Aorta (tissue), 5 donors: ENCODE results near the gene LIX1L. TPM values are rescaled to one million over a fixed set of nuclear protein-coding genes. Genes with fewer than 3 reads are reported as not detected.

Experiments
- ATAC-seq: fragments of 200-7000 bp; cut with Tn5 transposase; one replicate; pipeline ENCODE4 v1.9.1; 2022; ENCODE audit warnings: moderate library complexity; ENCODE audit not compliant: low FRiP score
- DNase-seq, 2 donors: peaks; one replicate each; pipeline ENCODE4 v3.0.0-alpha.2; 2020
- H3K27ac ChIP-seq, 2 donors: one replicate each; pipeline ENCODE4 v1.5.1; 2013; ENCODE audit warnings: low read length in 2 of 2, mild to moderate bottlenecking in 2 of 2, moderate library complexity in 2 of 2, control low read depth in 1 of 2, inconsistent platforms in 1 of 2, low read depth in 1 of 2
- H3K27me3 ChIP-seq, 2 donors: one replicate each; pipeline ENCODE4 v1.6.1; 2013; ENCODE audit warnings: control low read depth in 1 of 2, low read length in 1 of 2, mild to moderate bottlenecking in 1 of 2, moderate library complexity in 1 of 2; ENCODE audit not compliant: insufficient read depth in 2 of 2, control insufficient read depth in 1 of 2
- H3K36me3 ChIP-seq, 2 donors: one replicate each; pipeline ENCODE4 v1.6.1; 2013; ENCODE audit warnings: control low read depth in 1 of 2, low read length in 1 of 2, mild to moderate bottlenecking in 1 of 2; ENCODE audit not compliant: insufficient read depth in 2 of 2, control insufficient read depth in 1 of 2
- H3K4me1 ChIP-seq, 2 donors: one replicate each; pipeline ENCODE4 v1.6.1; 2013; ENCODE audit warnings: low read length in 2 of 2, control low read depth in 1 of 2, mild to moderate bottlenecking in 1 of 2, moderate library complexity in 1 of 2; ENCODE audit not compliant: insufficient read depth in 2 of 2, control insufficient read depth in 1 of 2
- H3K4me3 ChIP-seq, 2 donors: one replicate each; pipeline ENCODE4 v1.5.1; 2013; ENCODE audit warnings: low read length in 2 of 2, control low read depth in 1 of 2, mild to moderate bottlenecking in 1 of 2
- H3K9me3 ChIP-seq: one replicate; pipeline ENCODE4 v1.6.1; 2013; ENCODE audit warnings: mild to moderate bottlenecking, low read length; ENCODE audit not compliant: control insufficient read depth
- WGBS, 2 donors: extraction: QIAGEN DNeasy Blood & Tissue Kit; methylation state at CpG; one replicate each; pipeline ENCODE4 v1.1.7; 2013; 5-methylcytosine and 5-hydroxymethylcytosine counted together
- intact Hi-C, 2 donors: fragments of 100-400 bp; cut with DNase I; formaldehyde crosslinking; loops; one replicate each; pipeline versions ENCODE4 v1.14.2 to v1.15.0; 2022
- polyA plus RNA-seq, 2 donors: library from polyadenylated mRNA; stranded (reverse); fragments of 200-250 nt; gene quantifications; one replicate each; pipeline ENCODE4 v1.2.3, GENCODE V29; 2013
- total RNA-seq, 2 donors: library from RNA; stranded (reverse); fragmentation: NEBNext Ultra II Directional; extraction: Animal tissue kit (Norgen Biotek cat#: 25700); gene quantifications; one replicate each; pipeline ENCODE4 v1.2.1, GENCODE V29; 2021
- donor health status: healthy with polysubstance abuse.
- donor health status: Bipolar disorder and iron deficiency.
- donor health status: DM: no; HTN: no; CAD: no.
- donor health status: DM: no; HTN: no; CAD: no.
- donor health status: DM: yes; HTN: yes; CAD: no.

Gene LIX1L
- total and polyA plus RNA-seq, 4 donors = 18.0 to 60.0 (median 41.3) TPM

DNA sequence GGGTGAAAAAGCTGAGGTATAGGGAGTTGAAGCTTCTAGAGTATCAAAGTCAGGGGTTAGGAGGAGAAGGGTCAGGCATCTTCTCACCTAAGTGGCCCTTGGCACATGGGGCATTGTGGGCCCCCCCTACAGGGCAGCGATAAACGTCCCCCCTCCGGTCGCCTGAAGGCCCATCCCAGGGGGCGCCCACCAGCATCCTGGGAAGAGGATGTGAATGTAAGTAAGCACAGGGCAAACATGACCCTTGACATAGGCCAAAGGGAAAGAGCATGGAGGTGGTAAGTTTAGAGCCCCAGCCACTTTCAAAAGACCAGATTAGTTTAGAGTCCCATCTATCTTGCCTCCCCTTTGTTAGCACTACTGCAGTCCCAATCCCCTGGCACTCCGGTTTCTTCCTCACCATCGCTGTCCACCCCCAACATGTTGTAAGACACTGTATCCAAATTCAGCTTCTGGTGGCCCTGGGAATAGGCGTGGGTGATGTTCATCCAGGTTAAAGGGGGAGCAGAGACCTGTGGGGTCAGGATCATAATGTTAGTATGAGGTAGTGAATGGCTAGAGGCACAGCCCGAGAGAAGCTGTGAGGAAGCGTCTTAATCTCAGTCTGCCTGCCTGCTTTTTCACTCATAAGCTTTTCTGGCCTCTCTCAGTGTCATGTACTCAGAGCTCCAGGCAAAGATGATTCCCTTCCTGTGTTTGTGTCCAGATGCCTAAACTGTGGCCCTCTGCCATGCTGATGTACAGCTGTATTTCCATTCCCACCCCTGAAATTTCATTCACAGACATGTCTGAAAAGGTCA, 50.7 kb downstream of the LIX1L start:
- Histone ChIP-seq H3K4me1 (no peaks in the 10 kb centered on the region), H3K27me3 (no peaks in the 10 kb centered on the region), H3K9me3 (no peaks in the 10 kb centered on the region), H3K36me3 (peaks cover 3 to 6% of the 10 kb centered on the region in 2 donors), H3K27ac (peak overlapping the region in 1 of 2 donors; percentile 69), H3K4me3 (no peak overlapping the region)
- no peak for DNase-seq
- intact Hi-C loops = no loop called here
- 61 to 67% methylated on average over 10 of the region's 10 CpGs for WGBS, 2 donors
- no peak for ATAC-seq

GRCh38 chr1:145901312-145902021, 56.4 kb downstream of the LIX1L start:
- 83 to 86% methylated on average over 12 of the region's 12 CpGs for WGBS, 2 donors
- Histone ChIP-seq H3K4me1 (no peaks in the 10 kb centered on the region), H3K27ac (no peak overlapping the region), H3K4me3 (no peak overlapping the region), H3K9me3 (no peaks in the 10 kb centered on the region), H3K27me3 (no peaks in the 10 kb centered on the region), H3K36me3 (peaks cover 7 to 18% of the 10 kb centered on the region in 2 donors)
- ATAC-seq (no peak), DNase-seq (no peak)
- intact Hi-C loops = no loop called here

DNA sequence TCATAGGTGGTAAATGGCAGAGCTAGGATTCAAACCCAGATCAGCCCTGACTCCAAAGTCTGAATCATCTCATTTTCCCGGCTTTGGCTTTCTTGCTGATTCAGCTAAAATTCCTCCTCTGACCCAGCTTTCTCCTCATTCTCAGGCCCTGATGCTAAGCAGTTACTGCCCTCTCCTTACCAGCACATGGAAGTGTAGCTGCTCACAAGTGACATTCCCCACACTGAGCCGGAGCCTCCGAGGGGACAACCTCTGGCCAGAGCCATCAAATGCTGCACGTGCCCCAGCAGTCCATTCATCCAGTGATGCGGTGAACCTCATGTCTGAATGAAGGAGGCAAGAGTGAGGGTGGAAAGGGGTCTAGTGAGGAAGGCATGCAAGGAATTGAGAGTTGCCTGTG, 59.1 kb downstream of the LIX1L start:
- no peak overlapping the region for H3K4me3 ChIP-seq
- no peaks in the 10 kb centered on the region for H3K9me3 ChIP-seq
- H3K4me1 ChIP-seq = no peaks in the 10 kb centered on the region
- no peak for DNase-seq
- peaks cover 10 to 20% of the 10 kb centered on the region in 2 donors for H3K36me3 ChIP-seq
- no peak overlapping the region for H3K27ac ChIP-seq
- intact Hi-C loops = loop anchor here in 1 of 2 donors (10.0 kb wide), 1 partner anchor 116 kb away; no protein-coding TSS in a partner anchor
- no peak for ATAC-seq
- 74 to 78% methylated on average over 5 of the region's 5 CpGs for WGBS, 2 donors
- H3K27me3 ChIP-seq = no peaks in the 10 kb centered on the region

DNA sequence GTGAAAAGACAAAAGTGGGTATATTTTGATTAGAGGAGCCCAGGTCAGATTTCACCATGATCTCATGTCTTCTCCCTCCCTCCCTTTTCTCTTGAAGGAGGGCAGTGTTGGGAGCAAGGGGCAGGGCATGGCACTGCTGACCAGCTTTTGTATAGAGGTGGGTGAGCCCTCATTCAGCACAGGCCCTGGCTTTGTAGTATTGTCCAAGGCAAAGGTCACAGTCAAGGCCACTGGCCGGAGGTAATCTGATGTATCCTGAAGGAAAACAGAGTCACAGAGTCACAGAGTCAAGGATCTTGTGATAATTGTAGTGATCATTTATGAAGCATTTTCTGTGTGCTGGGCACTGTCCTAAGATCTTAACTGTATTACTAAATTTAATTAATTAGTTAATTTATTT, 59.8 kb downstream of the LIX1L start:
- no peaks in the 10 kb centered on the region for H3K27me3 ChIP-seq
- ATAC-seq (no peak), DNase-seq (no peak)
- no peak overlapping the region for H3K27ac ChIP-seq
- intact Hi-C loops = loop anchor here in 1 of 2 donors (10.0 kb wide), 1 partner anchor 117 kb away; no protein-coding TSS in a partner anchor
- H3K4me3 ChIP-seq = no peak overlapping the region
- H3K4me1 ChIP-seq = peaks cover 0 to 6% of the 10 kb centered on the region in 2 donors
- peaks cover 10 to 20% of the 10 kb centered on the region in 2 donors for H3K36me3 ChIP-seq
- WGBS, 2 donors = 94 to 100% methylated on average over 1 of the region's 1 CpG
- H3K9me3 ChIP-seq = no peaks in the 10 kb centered on the region

GRCh38 chr1:145895471-145895870, 62.3 kb downstream of the LIX1L start:
- Histone ChIP-seq H3K4me3 (no peak overlapping the region), H3K27ac (no peak overlapping the region), H3K9me3 (no peaks in the 10 kb centered on the region), H3K27me3 (no peaks in the 10 kb centered on the region), H3K4me1 (peaks cover 6% of the 10 kb centered on the region in 2 donors), H3K36me3 (peaks cover 3 to 4% of the 10 kb centered on the region in 2 donors)
- DNase-seq (no peak), ATAC-seq (no peak)
- 96 to 97% methylated on average over 1 of the region's 1 CpG for WGBS, 2 donors
- intact Hi-C loops = loop anchor here in 1 of 2 donors (10.0 kb wide), 1 partner anchor 119 kb away; no protein-coding TSS in a partner anchor

- no peaks in the 10 kb centered on the region for H3K27me3 ChIP-seq
- H3K4me3 ChIP-seq = no peak overlapping the region
- WGBS, 2 donors = 55 to 64% methylated on average over 7 of the region's 7 CpGs
- no peak for ATAC-seq
- H3K4me1 ChIP-seq = peaks cover 6% of the 10 kb centered on the region in 2 donors
- peaks cover 2 to 4% of the 10 kb centered on the region in 2 donors for H3K36me3 ChIP-seq
- H3K27ac ChIP-seq = peak overlapping the region; percentile 91 to 92
- no peaks in the 10 kb centered on the region for H3K9me3 ChIP-seq
- DNase-seq = no peak
- intact Hi-C loops = loop anchor here in 1 of 2 donors (10.0 kb wide), 1 partner anchor 121 kb away; no protein-coding TSS in a partner anchor
Observed at GRCh38 chr1:145893306-145894055, 64.3 kb downstream of the LIX1L start.

- peaks cover 6% of the 10 kb centered on the region in 2 donors for H3K4me1 ChIP-seq
- peak overlapping the region; percentile 91 to 100 for H3K27ac ChIP-seq
- intact Hi-C loops = loop anchor here in 1 of 2 donors (10.0 kb wide), 1 partner anchor 122 kb away; no protein-coding TSS in a partner anchor
- WGBS, 2 donors = 5 to 11% methylated on average over 3 of the region's 3 CpGs
- DNase-seq (no peak), ATAC-seq (peak; percentile 8)
- no peaks in the 10 kb centered on the region for H3K9me3 ChIP-seq
- no peak overlapping the region for H3K4me3 ChIP-seq
- H3K27me3 ChIP-seq = no peaks in the 10 kb centered on the region
- peaks cover 2 to 3% of the 10 kb centered on the region in 2 donors for H3K36me3 ChIP-seq
Observed at GRCh38 chr1:145892486-145893087, 65.2 kb downstream of the LIX1L start.
